A673 (cell line): ENCODE data around the gene ANAPC2. TPM values are rescaled to one million over a fixed set of nuclear protein-coding genes. Genes with fewer than 3 reads are reported as not detected.

ENCODE experiments used
- Bru-seq: library from RNA; stranded (reverse); fragments of 400-500 nt; gene quantifications from one replicate; lab custom pipeline; 2021; lab: Mats Ljungman, UMichigan
- BruChase-seq, 2 experiments: library from RNA; stranded (reverse); fragments of 400-500 nt; gene quantifications; one replicate each; lab custom pipeline; 2021; lab: Mats Ljungman, UMichigan
- BruUV-seq: library from RNA; stranded (reverse); fragments of 400-500 nt; replicated peaks from 2 replicates; lab custom pipeline; 2021; lab: Mats Ljungman, UMichigan
- CTCF ChIA-PET: fragments of 300-600 bp; sonication (Branson Sonifier 250); formaldehyde crosslinking; loops from one replicate; lab custom pipeline; 2022; ENCODE audit warnings: antibody characterized with exemption; lab: Charles Lee
- POLR2A ChIA-PET: fragments of 300-600 bp; sonication (Branson Sonifier 250); formaldehyde crosslinking; loops from one replicate; lab custom pipeline; 2022; ENCODE audit warnings: antibody characterized with exemption; ENCODE audit not compliant: low non-redundant PET; lab: Charles Lee
- DNase-seq: peaks from one replicate; pipeline ENCODE4 v3.0.0-alpha.2; 2015; ENCODE audit warnings: low spot score
- H3K27ac ChIP-seq: fragments of 200-600 bp; sonication (generic); 2 replicates; pipeline ENCODE4 v1.5.1; 2016; ENCODE audit warnings: mixed run types, low read depth, mild to moderate bottlenecking, mixed read lengths, antibody characterized with exemption, low read length; ENCODE audit not compliant: poor library complexity, severe bottlenecking
- H3K27me3 ChIP-seq: fragments of 200-600 bp; sonication (generic); replicated peaks from 2 replicates; pipeline ENCODE4 v1.6.1; 2017; ENCODE audit warnings: mixed run types, low read depth, mild to moderate bottlenecking, mixed read lengths, antibody characterized with exemption, low read length; ENCODE audit not compliant: insufficient read depth, poor library complexity
- H3K36me3 ChIP-seq: fragments of 200-600 bp; sonication (generic); 2 replicates; pipeline ENCODE4 v1.6.1; 2016; ENCODE audit warnings: mixed run types, mild to moderate bottlenecking, mixed read lengths, antibody characterized with exemption, low read length; ENCODE audit not compliant: insufficient read depth, poor library complexity, severe bottlenecking
- H3K4me1 ChIP-seq: fragments of 200-600 bp; sonication (generic); 2 replicates; pipeline ENCODE4 v1.6.1; 2017; ENCODE audit warnings: mixed run types, mild to moderate bottlenecking, mixed read lengths, antibody characterized with exemption, low read length; ENCODE audit not compliant: insufficient read depth, poor library complexity, severe bottlenecking
- H3K4me3 ChIP-seq: fragments of 200-600 bp; sonication (generic); 2 replicates; pipeline ENCODE4 v1.5.1; 2016; ENCODE audit warnings: low read depth, mixed run types, mild to moderate bottlenecking, mixed read lengths, low read length; ENCODE audit not compliant: poor library complexity, severe bottlenecking
- H3K9me3 ChIP-seq: fragments of 200-600 bp; sonication (generic); 2 replicates; pipeline ENCODE4 v1.6.1; 2016; ENCODE audit warnings: mixed run types, low read depth, mild to moderate bottlenecking, mixed read lengths, antibody characterized with exemption, low read length; ENCODE audit not compliant: poor library complexity, severe bottlenecking
- EZH2 ChIP-seq: fragments of 200-600 bp; sonication (generic); IDR thresholded peaks from 2 replicates; pipeline ENCODE4 v1.6.1; 2017; ENCODE audit warnings: borderline replicate concordance, low read depth, mild to moderate bottlenecking, mixed read lengths, antibody characterized with exemption, low read length; ENCODE audit not compliant: poor library complexity, severe bottlenecking
- intact Hi-C: fragments of 100-400 bp; cut with micrococcal nuclease; formaldehyde crosslinking; loops from one replicate; pipeline ENCODE4 v1.10.0; 2022; ENCODE audit not compliant: unreplicated experiment
- long read RNA-seq: library from polyadenylated mRNA; stranded (forward); transcript quantifications from one replicate; pipeline ENCODE4 v2.0.0, GENCODE V29; 2022
- total RNA-seq: library from RNA; stranded (reverse); gene quantifications from 2 replicates; pipeline ENCODE4 v1.2.3, GENCODE V29; 2021
- TF ChIP-seq, protein P1 (sequence below): fragments of 300-800, 200-600 bp; sonication (generic); conservative IDR thresholded peaks from 2 replicates; pipeline ENCODE4 v1.5.1; 2017; ENCODE audit warnings: low read depth, mild to moderate bottlenecking, antibody characterized with exemption, low read length, moderate library complexity, mixed read lengths

ANAPC2 gene, protein sequence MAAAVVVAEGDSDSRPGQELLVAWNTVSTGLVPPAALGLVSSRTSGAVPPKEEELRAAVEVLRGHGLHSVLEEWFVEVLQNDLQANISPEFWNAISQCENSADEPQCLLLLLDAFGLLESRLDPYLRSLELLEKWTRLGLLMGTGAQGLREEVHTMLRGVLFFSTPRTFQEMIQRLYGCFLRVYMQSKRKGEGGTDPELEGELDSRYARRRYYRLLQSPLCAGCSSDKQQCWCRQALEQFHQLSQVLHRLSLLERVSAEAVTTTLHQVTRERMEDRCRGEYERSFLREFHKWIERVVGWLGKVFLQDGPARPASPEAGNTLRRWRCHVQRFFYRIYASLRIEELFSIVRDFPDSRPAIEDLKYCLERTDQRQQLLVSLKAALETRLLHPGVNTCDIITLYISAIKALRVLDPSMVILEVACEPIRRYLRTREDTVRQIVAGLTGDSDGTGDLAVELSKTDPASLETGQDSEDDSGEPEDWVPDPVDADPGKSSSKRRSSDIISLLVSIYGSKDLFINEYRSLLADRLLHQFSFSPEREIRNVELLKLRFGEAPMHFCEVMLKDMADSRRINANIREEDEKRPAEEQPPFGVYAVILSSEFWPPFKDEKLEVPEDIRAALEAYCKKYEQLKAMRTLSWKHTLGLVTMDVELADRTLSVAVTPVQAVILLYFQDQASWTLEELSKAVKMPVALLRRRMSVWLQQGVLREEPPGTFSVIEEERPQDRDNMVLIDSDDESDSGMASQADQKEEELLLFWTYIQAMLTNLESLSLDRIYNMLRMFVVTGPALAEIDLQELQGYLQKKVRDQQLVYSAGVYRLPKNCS
- total RNA-seq (49.6 and 54.1 TPM in 2 replicates), Bru-seq, nascent RNA (percentile 51 among the genes with signal in this experiment), BruChase-seq, experiment 1, labeled RNA remaining after a 2-hour chase (percentile 64 among the genes with signal in this experiment), BruChase-seq, experiment 2, labeled RNA remaining after a 6-hour chase (percentile 68 among the genes with signal in this experiment)
- long read RNA-seq, transcript ANAPC2-201 (13 exons, 2,632 nt): major isoform, 16 of 20 reads
- long read RNA-seq, partial matches to known transcripts: 2 of 20 reads
- long read RNA-seq, other reads (novel, unspliced or antisense): 2 of 20 reads

DNA sequence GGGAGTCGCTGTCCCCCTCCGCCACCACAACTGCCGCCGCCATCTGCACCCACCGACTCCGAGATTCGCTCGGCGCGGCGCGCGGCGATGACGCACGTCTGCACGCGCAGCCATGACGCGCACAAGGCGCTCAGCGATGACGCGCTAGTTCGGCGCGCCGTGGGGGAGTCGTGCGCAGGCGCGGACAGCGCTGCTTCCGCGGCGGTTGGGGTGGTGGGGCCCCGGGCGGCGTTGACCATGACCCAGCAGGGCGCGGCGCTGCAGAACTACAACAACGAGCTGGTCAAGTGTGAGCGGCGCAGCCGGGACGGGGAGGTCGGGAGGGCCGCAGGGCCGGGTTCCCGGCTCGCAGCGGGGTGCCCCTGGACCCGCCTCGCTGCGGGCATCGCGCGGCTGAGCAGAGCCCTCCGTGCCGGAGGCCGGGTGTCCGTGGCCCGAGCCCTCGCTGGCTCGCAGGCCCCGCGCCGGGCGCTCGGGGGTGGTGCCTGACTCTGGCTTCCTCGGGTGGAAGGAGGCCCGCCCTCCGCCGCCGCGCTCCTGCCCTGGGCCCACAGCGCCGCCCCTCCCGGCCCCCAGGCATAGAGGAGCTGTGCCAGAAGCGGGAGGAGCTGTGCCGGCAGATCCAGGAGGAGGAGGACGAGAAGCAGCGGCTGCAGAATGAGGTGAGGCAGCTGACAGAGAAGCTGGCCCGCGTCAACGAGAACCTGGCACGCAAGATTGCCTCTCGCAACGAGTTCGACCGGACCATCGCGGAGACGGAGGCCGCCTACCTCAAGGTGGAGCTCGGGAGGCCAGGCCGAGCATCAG is at the start of gene ANAPC2, which contains the start of gene SSNA1:
TSS of gene ANAPC2 (minus strand) at position 71 of the 807 bp plus-strand sequence. CDS start at position 43, 28 bp downstream.
TSS of gene SSNA1 (plus strand) at position 187 of the 807 bp plus-strand sequence. CDS start at position 238, 51 bp downstream.
- peak; percentile 93 for DNase-seq
- intact Hi-C loops: no loop called here
- TSS peak; percentile 87 for BruUV-seq

DNA sequence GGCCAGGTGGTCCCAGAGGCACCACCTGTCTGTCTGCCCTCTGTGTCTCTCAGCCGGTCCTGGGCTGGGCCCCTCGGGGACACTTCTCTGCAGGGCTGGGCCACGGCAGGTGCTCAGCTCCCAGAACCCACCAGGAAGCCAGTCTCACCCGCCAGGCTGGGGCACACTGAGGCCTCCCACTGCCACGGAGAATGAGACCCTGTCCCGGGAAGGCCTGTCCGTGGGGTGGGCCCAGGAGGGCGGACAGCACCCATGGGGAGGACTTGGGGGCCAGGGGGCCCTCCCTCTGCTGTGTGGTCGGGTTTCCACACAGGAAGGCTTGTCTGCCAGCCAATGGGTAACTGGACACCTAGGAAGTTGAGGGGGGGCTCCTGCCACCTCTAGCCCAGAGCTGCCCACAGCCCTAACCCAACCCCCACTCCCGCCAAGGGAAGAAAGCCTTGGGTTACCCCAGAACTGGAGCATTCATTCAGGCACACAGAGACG is 48.6 kb upstream of the ANAPC2 start:
- CTCF ChIA-PET: interaction anchor here (0.5 to 1.1 kb wide), 27 partner anchors 10 to 446 kb away, joined by 3 to 22 read pairs (median 4); partner anchors contain the start of genes ANAPC2, MAN1B1, NELFB and NPDC1
- peaks cover 4% of the 10 kb centered on the region for H3K36me3 ChIP-seq
- no peak for DNase-seq
- peak overlapping the region; percentile 62 for H3K27ac ChIP-seq
- BruUV-seq: no TSS peak
- H3K4me1 ChIP-seq: peaks cover 17% of the 10 kb centered on the region
- H3K27me3 ChIP-seq: no peaks in the 10 kb centered on the region
- no peaks in the 10 kb centered on the region for H3K9me3 ChIP-seq
- intact Hi-C loops: loop anchor here (5.0 kb wide), 1 partner anchor 190 kb away; the partner anchor contains the start of gene NPDC1
- POLR2A ChIA-PET: interaction anchor here (0.6 kb wide), 3 partner anchors 8 to 207 kb away, joined by 3 to 7 read pairs (median 7); no protein-coding TSS in a partner anchor
- TF ChIP-seq, protein P1, sequence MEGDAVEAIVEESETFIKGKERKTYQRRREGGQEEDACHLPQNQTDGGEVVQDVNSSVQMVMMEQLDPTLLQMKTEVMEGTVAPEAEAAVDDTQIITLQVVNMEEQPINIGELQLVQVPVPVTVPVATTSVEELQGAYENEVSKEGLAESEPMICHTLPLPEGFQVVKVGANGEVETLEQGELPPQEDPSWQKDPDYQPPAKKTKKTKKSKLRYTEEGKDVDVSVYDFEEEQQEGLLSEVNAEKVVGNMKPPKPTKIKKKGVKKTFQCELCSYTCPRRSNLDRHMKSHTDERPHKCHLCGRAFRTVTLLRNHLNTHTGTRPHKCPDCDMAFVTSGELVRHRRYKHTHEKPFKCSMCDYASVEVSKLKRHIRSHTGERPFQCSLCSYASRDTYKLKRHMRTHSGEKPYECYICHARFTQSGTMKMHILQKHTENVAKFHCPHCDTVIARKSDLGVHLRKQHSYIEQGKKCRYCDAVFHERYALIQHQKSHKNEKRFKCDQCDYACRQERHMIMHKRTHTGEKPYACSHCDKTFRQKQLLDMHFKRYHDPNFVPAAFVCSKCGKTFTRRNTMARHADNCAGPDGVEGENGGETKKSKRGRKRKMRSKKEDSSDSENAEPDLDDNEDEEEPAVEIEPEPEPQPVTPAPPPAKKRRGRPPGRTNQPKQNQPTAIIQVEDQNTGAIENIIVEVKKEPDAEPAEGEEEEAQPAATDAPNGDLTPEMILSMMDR: no peak
- TF ChIP-seq EZH2: no peak
- peak overlapping the region; percentile 16 for H3K4me3 ChIP-seq

More for the DNA sequence above, at the start of gene ANAPC2, which contains the start of gene SSNA1:
- Histone ChIP-seq H3K36me3 (peaks cover 3% of the 10 kb centered on the region), H3K27ac (peak within 1 kb of the TSS; percentile 96), H3K9me3 (no peaks in the 10 kb centered on the region), H3K4me3 (peak within 1 kb of the TSS; percentile 98), H3K4me1 (peaks cover 10% of the 10 kb centered on the region), H3K27me3 (no peaks in the 10 kb centered on the region)
- TF ChIP-seq EZH2: no peak
- TF ChIP-seq, protein P1: peak; percentile 45
- POLR2A ChIA-PET: interaction anchor here (0.9 kb wide), 1 partner anchor 52 kb away, joined by 4 read pairs; the partner anchor contains the start of gene TUBB4B
- CTCF ChIA-PET: interaction anchor here (0.6 to 1.8 kb wide), 5 partner anchors 12 to 159 kb away, joined by 3 to 13 read pairs (median 3); no protein-coding TSS in a partner anchor
